A673 (cell line): ENCODE measurements around the gene NT5DC2. TPM values are rescaled to one million over a fixed set of nuclear protein-coding genes. Genes with fewer than 3 reads are reported as not detected.

ENCODE experiments used
- BruUV-seq: library from RNA; stranded (reverse); fragments of 400-500 nt; replicated peaks from 2 replicates; lab custom pipeline; 2021; lab: Mats Ljungman, UMichigan
- CTCF ChIA-PET: fragments of 300-600 bp; sonication (Branson Sonifier 250); formaldehyde crosslinking; loops from one replicate; lab custom pipeline; 2022; ENCODE audit warnings: antibody characterized with exemption; lab: Charles Lee
- POLR2A ChIA-PET: fragments of 300-600 bp; sonication (Branson Sonifier 250); formaldehyde crosslinking; loops from one replicate; lab custom pipeline; 2022; ENCODE audit warnings: antibody characterized with exemption; ENCODE audit not compliant: low non-redundant PET; lab: Charles Lee
- DNase-seq: peaks from one replicate; pipeline ENCODE4 v3.0.0-alpha.2; 2015; ENCODE audit warnings: low spot score
- H3K27ac ChIP-seq: fragments of 200-600 bp; sonication (generic); 2 replicates; pipeline ENCODE4 v1.5.1; 2016; ENCODE audit warnings: mixed run types, low read depth, mild to moderate bottlenecking, mixed read lengths, antibody characterized with exemption, low read length; ENCODE audit not compliant: poor library complexity, severe bottlenecking
- H3K27me3 ChIP-seq: fragments of 200-600 bp; sonication (generic); replicated peaks from 2 replicates; pipeline ENCODE4 v1.6.1; 2017; ENCODE audit warnings: mixed run types, low read depth, mild to moderate bottlenecking, mixed read lengths, antibody characterized with exemption, low read length; ENCODE audit not compliant: insufficient read depth, poor library complexity
- H3K36me3 ChIP-seq: fragments of 200-600 bp; sonication (generic); 2 replicates; pipeline ENCODE4 v1.6.1; 2016; ENCODE audit warnings: mixed run types, mild to moderate bottlenecking, mixed read lengths, antibody characterized with exemption, low read length; ENCODE audit not compliant: insufficient read depth, poor library complexity, severe bottlenecking
- H3K4me1 ChIP-seq: fragments of 200-600 bp; sonication (generic); 2 replicates; pipeline ENCODE4 v1.6.1; 2017; ENCODE audit warnings: mixed run types, mild to moderate bottlenecking, mixed read lengths, antibody characterized with exemption, low read length; ENCODE audit not compliant: insufficient read depth, poor library complexity, severe bottlenecking
- H3K4me3 ChIP-seq: fragments of 200-600 bp; sonication (generic); 2 replicates; pipeline ENCODE4 v1.5.1; 2016; ENCODE audit warnings: low read depth, mixed run types, mild to moderate bottlenecking, mixed read lengths, low read length; ENCODE audit not compliant: poor library complexity, severe bottlenecking
- H3K9me3 ChIP-seq: fragments of 200-600 bp; sonication (generic); 2 replicates; pipeline ENCODE4 v1.6.1; 2016; ENCODE audit warnings: mixed run types, low read depth, mild to moderate bottlenecking, mixed read lengths, antibody characterized with exemption, low read length; ENCODE audit not compliant: poor library complexity, severe bottlenecking
- EZH2 ChIP-seq: fragments of 200-600 bp; sonication (generic); IDR thresholded peaks from 2 replicates; pipeline ENCODE4 v1.6.1; 2017; ENCODE audit warnings: borderline replicate concordance, low read depth, mild to moderate bottlenecking, mixed read lengths, antibody characterized with exemption, low read length; ENCODE audit not compliant: poor library complexity, severe bottlenecking
- intact Hi-C: fragments of 100-400 bp; cut with micrococcal nuclease; formaldehyde crosslinking; loops from one replicate; pipeline ENCODE4 v1.10.0; 2022; ENCODE audit not compliant: unreplicated experiment
- total RNA-seq: library from RNA; stranded (reverse); gene quantifications from 2 replicates; pipeline ENCODE4 v1.2.3, GENCODE V29; 2021
- TF ChIP-seq, protein P1 (sequence below): fragments of 300-800, 200-600 bp; sonication (generic); conservative IDR thresholded peaks from 2 replicates; pipeline ENCODE4 v1.5.1; 2017; ENCODE audit warnings: low read depth, mild to moderate bottlenecking, antibody characterized with exemption, low read length, moderate library complexity, mixed read lengths

The NT5DC2 gene
- total RNA-seq, 1 experiment from 2014 or later, result 108 TPM

GRCh38 chr3:52561028-52561747, 27.5 kb upstream of the NT5DC2 start:
- H3K36me3 ChIP-seq, result peaks cover 17% of the 10 kb centered on the region
- TF ChIP-seq EZH2, result no peak
- TF ChIP-seq, protein P1, sequence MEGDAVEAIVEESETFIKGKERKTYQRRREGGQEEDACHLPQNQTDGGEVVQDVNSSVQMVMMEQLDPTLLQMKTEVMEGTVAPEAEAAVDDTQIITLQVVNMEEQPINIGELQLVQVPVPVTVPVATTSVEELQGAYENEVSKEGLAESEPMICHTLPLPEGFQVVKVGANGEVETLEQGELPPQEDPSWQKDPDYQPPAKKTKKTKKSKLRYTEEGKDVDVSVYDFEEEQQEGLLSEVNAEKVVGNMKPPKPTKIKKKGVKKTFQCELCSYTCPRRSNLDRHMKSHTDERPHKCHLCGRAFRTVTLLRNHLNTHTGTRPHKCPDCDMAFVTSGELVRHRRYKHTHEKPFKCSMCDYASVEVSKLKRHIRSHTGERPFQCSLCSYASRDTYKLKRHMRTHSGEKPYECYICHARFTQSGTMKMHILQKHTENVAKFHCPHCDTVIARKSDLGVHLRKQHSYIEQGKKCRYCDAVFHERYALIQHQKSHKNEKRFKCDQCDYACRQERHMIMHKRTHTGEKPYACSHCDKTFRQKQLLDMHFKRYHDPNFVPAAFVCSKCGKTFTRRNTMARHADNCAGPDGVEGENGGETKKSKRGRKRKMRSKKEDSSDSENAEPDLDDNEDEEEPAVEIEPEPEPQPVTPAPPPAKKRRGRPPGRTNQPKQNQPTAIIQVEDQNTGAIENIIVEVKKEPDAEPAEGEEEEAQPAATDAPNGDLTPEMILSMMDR, result no peak
- ChIA-PET CTCF (no interaction called here), POLR2A (no interaction called here)
- H3K4me3 ChIP-seq, result no peak overlapping the region
- DNase-seq, result no peak
- no peaks in the 10 kb centered on the region for H3K4me1 ChIP-seq
- no peaks in the 10 kb centered on the region for H3K27me3 ChIP-seq
- H3K27ac ChIP-seq, result no peak overlapping the region
- no TSS peak for BruUV-seq
- no peaks in the 10 kb centered on the region for H3K9me3 ChIP-seq
- intact Hi-C loops, result no loop called here

GRCh38 chr3:52558436-52558835, 24.8 kb upstream of the NT5DC2 start:
- TF ChIP-seq, protein P1, result no peak
- TF ChIP-seq EZH2, result no peak
- POLR2A ChIA-PET, result no interaction called here
- CTCF ChIA-PET, result no interaction called here

DNA sequence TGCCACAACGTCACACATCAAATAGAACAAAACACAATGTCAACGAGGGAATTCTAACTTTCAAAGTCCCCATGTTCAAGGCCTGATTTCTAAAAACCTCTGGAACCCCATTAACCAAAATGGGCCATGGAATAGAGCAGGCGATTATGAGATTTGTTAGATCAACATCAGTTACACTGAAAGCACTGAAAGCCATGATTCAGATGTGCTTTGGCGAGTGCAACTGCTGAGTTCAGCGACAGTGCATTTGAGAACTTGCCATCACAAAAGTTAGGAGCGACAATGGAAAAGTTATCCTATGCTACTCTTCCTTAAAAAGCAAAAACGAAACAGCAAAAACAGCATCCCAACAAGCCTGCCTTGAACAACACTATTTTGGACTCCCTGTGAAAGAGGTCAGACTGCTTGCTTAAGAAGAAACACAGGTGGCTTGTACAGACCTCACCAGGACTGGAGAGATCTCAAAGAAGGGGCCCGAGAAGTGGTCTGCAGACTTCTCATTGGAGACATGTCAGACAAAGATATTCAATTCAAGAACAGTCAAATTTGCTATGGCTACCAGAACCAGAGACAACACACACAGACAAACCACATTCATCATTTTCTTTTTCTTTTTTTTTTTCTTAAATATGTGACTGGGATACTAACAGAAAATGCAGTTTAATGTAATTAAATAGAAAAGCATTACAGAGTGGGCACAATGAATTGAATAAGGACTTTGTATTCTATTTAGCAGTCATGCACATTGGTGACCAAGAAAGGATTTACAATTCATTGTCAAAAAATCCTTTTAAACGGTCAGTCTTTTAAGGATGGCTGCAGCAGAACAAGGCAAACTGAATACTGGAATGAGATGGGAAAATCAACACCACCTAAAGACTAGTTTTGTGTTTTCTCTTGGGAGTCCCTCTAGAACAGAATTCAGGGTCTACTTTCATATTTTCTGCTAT, 23.6 kb upstream of the NT5DC2 start:
- no TSS peak for BruUV-seq
- intact Hi-C loops, result no loop called here
- no peaks in the 10 kb centered on the region for H3K27me3 ChIP-seq
- peaks cover 17% of the 10 kb centered on the region for H3K36me3 ChIP-seq
- no peaks in the 10 kb centered on the region for H3K9me3 ChIP-seq
- H3K27ac ChIP-seq, result no peak overlapping the region
- no peak for DNase-seq
- no peaks in the 10 kb centered on the region for H3K4me1 ChIP-seq
- no peak overlapping the region for H3K4me3 ChIP-seq
- POLR2A ChIA-PET, result no interaction called here
- CTCF ChIA-PET, result no interaction called here
- TF ChIP-seq EZH2, result no peak
- TF ChIP-seq, protein P1, result no peak

More at GRCh38 chr3:52558436-52558835, 24.8 kb upstream of the NT5DC2 start:
- H3K36me3 ChIP-seq, result peaks cover 17% of the 10 kb centered on the region
- H3K4me3 ChIP-seq, result no peak overlapping the region
- intact Hi-C loops, result no loop called here
- no peak overlapping the region for H3K27ac ChIP-seq
- BruUV-seq, result no TSS peak
- H3K27me3 ChIP-seq, result no peaks in the 10 kb centered on the region
- no peaks in the 10 kb centered on the region for H3K4me1 ChIP-seq
- no peak for DNase-seq
- H3K9me3 ChIP-seq, result no peaks in the 10 kb centered on the region
